ENCODE results near the gene DSCAM. TPM values are rescaled to one million over a fixed set of nuclear protein-coding genes. Genes with fewer than 3 reads are reported as not detected.
"Not testable (repeated sequence)": the region's sequence is repeated elsewhere in the genome, so short reads cannot be mapped to it uniquely, and the experiment has no call there.

DSCAM gene
- total RNA-seq, 4 donors from 2014 or later, result under 0.01 to 0.44 TPM; not detected in 2

- H3K4me1 ChIP-seq, result no peaks in the 10 kb centered on the region
- no peaks in the 10 kb centered on the region for H3K9me3 ChIP-seq
- no peak for DNase-seq (ENCODE audit: low spot score in 2 of 2)
- no peak for TF ChIP-seq POLR2A (IDR thresholded peaks at IDR 0.05)
- no peak for TF ChIP-seq EP300 (IDR thresholded peaks at IDR 0.05)
- no peak for TF ChIP-seq CTCF (IDR thresholded peaks at IDR 0.05)
- H3K27ac ChIP-seq, result no peak overlapping the region
- WGBS, 2 donors, result 64 to 79% methylated on average over 2 of the region's 2 CpGs
- H3K36me3 ChIP-seq, result no peaks in the 10 kb centered on the region
- no peaks in the 10 kb centered on the region for H3K27me3 ChIP-seq
- no peak overlapping the region for H3K4me3 ChIP-seq
These were observed 399.9 kb downstream of the DSCAM start for GRCh38 chr21:40447016-40447415.

- H3K4me1 ChIP-seq, result no peaks in the 10 kb centered on the region
- 67 to 70% methylated on average over 2 of the region's 2 CpGs for WGBS, 2 donors
- no peak for DNase-seq (ENCODE audit: low spot score in 2 of 2)
- H3K27me3 ChIP-seq, result no peaks in the 10 kb centered on the region
- no peak overlapping the region for H3K4me3 ChIP-seq
- no peaks in the 10 kb centered on the region for H3K9me3 ChIP-seq
- H3K27ac ChIP-seq, result no peak overlapping the region
- TF ChIP-seq EP300 (IDR thresholded peaks at IDR 0.05), result no peak
- no peaks in the 10 kb centered on the region for H3K36me3 ChIP-seq
These were observed 401.5 kb downstream of the DSCAM start for GRCh38 chr21:40445349-40445921.

GRCh38 chr21:40439581-40439980 lies 407.4 kb downstream of the DSCAM start:
- 13 to 37% methylated on average over 2 of the region's 2 CpGs for WGBS, 2 donors

GRCh38 chr21:40438616-40439015 lies 408.3 kb downstream of the DSCAM start:
- Histone ChIP-seq H3K27ac (no peak overlapping the region), H3K4me3 (no peak overlapping the region), H3K36me3 (no peaks in the 10 kb centered on the region), H3K9me3 (no peaks in the 10 kb centered on the region), H3K27me3 (no peaks in the 10 kb centered on the region), H3K4me1 (no peaks in the 10 kb centered on the region)
- no peak for TF ChIP-seq EP300 (IDR thresholded peaks at IDR 0.05)
- DNase-seq (ENCODE audit: low spot score in 2 of 2), result no peak
- WGBS, 2 donors, result 74 to 77% methylated on average over 3 of the region's 3 CpGs

More at GRCh38 chr21:40439581-40439980, 407.4 kb downstream of the DSCAM start:
- not testable (repeated sequence) for DNase-seq (ENCODE audit: low spot score in 2 of 2); H3K36me3 ChIP-seq; H3K27me3 ChIP-seq; H3K4me1 ChIP-seq; H3K9me3 ChIP-seq; H3K4me3 ChIP-seq; H3K27ac ChIP-seq

GRCh38 chr21:40436261-40436660 lies 410.7 kb downstream of the DSCAM start:
- Histone ChIP-seq H3K36me3 (no peaks in the 10 kb centered on the region), H3K27ac (no peak overlapping the region), H3K4me3 (no peak overlapping the region), H3K27me3 (no peaks in the 10 kb centered on the region), H3K4me1 (no peaks in the 10 kb centered on the region), H3K9me3 (no peaks in the 10 kb centered on the region)
- no peak for DNase-seq (ENCODE audit: low spot score in 2 of 2)
- no peak for TF ChIP-seq EP300 (IDR thresholded peaks at IDR 0.05)
- no peak for TF ChIP-seq POLR2A (IDR thresholded peaks at IDR 0.05)
- no peak for TF ChIP-seq CTCF (IDR thresholded peaks at IDR 0.05)
- 50% methylated on average over 1 of the region's 1 CpG for WGBS, 2 donors

GRCh38 chr21:40433538-40433937 lies 413.4 kb downstream of the DSCAM start:
- DNase-seq (ENCODE audit: low spot score in 2 of 2), result no peak
- Histone ChIP-seq H3K36me3 (no peaks in the 10 kb centered on the region), H3K27ac (no peak overlapping the region), H3K27me3 (no peaks in the 10 kb centered on the region), H3K4me3 (no peak overlapping the region), H3K4me1 (no peaks in the 10 kb centered on the region), H3K9me3 (no peaks in the 10 kb centered on the region)
- WGBS, 2 donors, result 86 to 89% methylated on average over 2 of the region's 2 CpGs
- TF ChIP-seq CTCF (IDR thresholded peaks at IDR 0.05) (no peak), EP300 (IDR thresholded peaks at IDR 0.05) (no peak)

- 30 to 50% methylated on average over 1 of the region's 1 CpG for WGBS, 2 donors
- Histone ChIP-seq H3K36me3 (no peaks in the 10 kb centered on the region), H3K4me3 (no peak overlapping the region), H3K4me1 (no peaks in the 10 kb centered on the region), H3K27me3 (no peaks in the 10 kb centered on the region), H3K27ac (no peak overlapping the region), H3K9me3 (no peaks in the 10 kb centered on the region)
- TF ChIP-seq EP300 (IDR thresholded peaks at IDR 0.05), result no peak
- DNase-seq (ENCODE audit: low spot score in 2 of 2), result no peak
These were observed 421.0 kb downstream of the DSCAM start for GRCh38 chr21:40425981-40426380.
